HL-60/S4 treated with retinoic acid at 250 ng/mL for 4 days and 3 days (cell line): ENCODE measurements around the gene CBX4.

Experiments used
- in situ Hi-C: fragments of 300-500 bp; cut with MboI; formaldehyde crosslinking; loops from 2 replicates; pipeline ENCODE4 v1.7.0; 2022; ENCODE audit warnings: low sequenced_read_pairs

CBX4 gene

GRCh38 chr17:79831265-79832217 lies 7.7 kb downstream of the CBX4 start:
- in situ Hi-C loops: no loop called here

GRCh38 chr17:79830763-79831264 lies 8.4 kb downstream of the CBX4 start:
- in situ Hi-C loops: no loop called here

GRCh38 chr17:79830303-79830702 lies 8.9 kb downstream of the CBX4 start:
- in situ Hi-C loops: no loop called here

- in situ Hi-C loops: no loop called here
Observed at GRCh38 chr17:79829457-79829856, 9.8 kb downstream of the CBX4 start.

- in situ Hi-C loops: no loop called here
Observed at GRCh38 chr17:79829004-79829403, 10.2 kb downstream of the CBX4 start.

- in situ Hi-C loops: no loop called here
Observed at GRCh38 chr17:79826841-79827578, 12.2 kb downstream of the CBX4 start.

- in situ Hi-C loops: no loop called here
Observed at GRCh38 chr17:79826204-79826680, 13.0 kb downstream of the CBX4 start.

- in situ Hi-C loops: no loop called here
Observed at GRCh38 chr17:79825580-79825921, 13.7 kb downstream of the CBX4 start.

GRCh38 chr17:79824893-79825579 lies 14.2 kb downstream of the CBX4 start:
- in situ Hi-C loops: loop anchor here (25.0 kb wide), 1 partner anchor 162 kb away; no protein-coding TSS in a partner anchor

GRCh38 chr17:79824234-79824633 lies 15.0 kb downstream of the CBX4 start:
- in situ Hi-C loops: loop anchor here (25.0 kb wide), 1 partner anchor 163 kb away; no protein-coding TSS in a partner anchor

- in situ Hi-C loops: loop anchor here (25.0 kb wide), 1 partner anchor 165 kb away; no protein-coding TSS in a partner anchor
Observed at GRCh38 chr17:79822583-79823124, 16.6 kb downstream of the CBX4 start.

GRCh38 chr17:79821331-79822095 lies 17.7 kb downstream of the CBX4 start:
- in situ Hi-C loops: loop anchor here (25.0 kb wide), 1 partner anchor 166 kb away; no protein-coding TSS in a partner anchor

GRCh38 chr17:79820959-79821330 lies 18.3 kb downstream of the CBX4 start:
- in situ Hi-C loops: loop anchor here (25.0 kb wide), 1 partner anchor 166 kb away; no protein-coding TSS in a partner anchor

- in situ Hi-C loops: loop anchor here (25.0 kb wide), 1 partner anchor 168 kb away; no protein-coding TSS in a partner anchor
Observed at GRCh38 chr17:79819534-79820276, 19.5 kb downstream of the CBX4 start.

- in situ Hi-C loops: loop anchor here (25.0 kb wide), 1 partner anchor 168 kb away; no protein-coding TSS in a partner anchor
Observed at GRCh38 chr17:79819085-79819484, 20.2 kb downstream of the CBX4 start.

- in situ Hi-C loops: loop anchor here (25.0 kb wide), 1 partner anchor 169 kb away; no protein-coding TSS in a partner anchor
Observed at GRCh38 chr17:79818026-79818758, 21.0 kb downstream of the CBX4 start.

GRCh38 chr17:79815836-79816461 lies 23.3 kb downstream of the CBX4 start:
- in situ Hi-C loops: loop anchor here (25.0 kb wide), 1 partner anchor 171 kb away; no protein-coding TSS in a partner anchor
